Esophagus muscularis mucosa (tissue), 4 donors: ENCODE data around the gene PACRG. TPM values are rescaled to one million over a fixed set of nuclear protein-coding genes. Genes with fewer than 3 reads are reported as not detected.

Source experiments
- DNase-seq: peaks from one replicate; pipeline ENCODE4 v3.0.0-alpha.2; 2017; ENCODE audit errors: extremely low spot score
- H3K27ac ChIP-seq, 4 donors: fragments of 200-600 bp; sonication (generic); replicated peaks in 1 of 4; 1 replicate in 3 of 4; 2 replicates in 1 of 4; pipeline ENCODE4 v1.5.1; 2016 to 2019; ENCODE audit warnings: mild to moderate bottlenecking in 1 of 4
- H3K27me3 ChIP-seq, 4 donors: fragments of 200-600 bp; sonication (generic); one replicate each; pipeline versions ENCODE4 v1.5.1 to v1.6.0; 2016 to 2019
- H3K36me3 ChIP-seq, 4 donors: fragments of 200-600 bp; sonication (generic); one replicate each; pipeline ENCODE4 v1.5.1; 2016 to 2019
- H3K4me1 ChIP-seq, 4 donors: fragments of 200-600 bp; sonication (generic); one replicate each; pipeline ENCODE4 v1.5.1; 2016 to 2019
- H3K4me3 ChIP-seq, 4 donors: fragments of 200-600 bp; sonication (generic); 1 replicate in 2 of 4; 2 replicates in 2 of 4; pipeline ENCODE4 v1.5.1; 2016 to 2019; ENCODE audit warnings: mild to moderate bottlenecking in 4 of 4, moderate library complexity in 1 of 4
- H3K9me3 ChIP-seq, 4 donors: fragments of 200-600 bp; sonication (generic); 1 replicate in 3 of 4; 2 replicates in 1 of 4; pipeline ENCODE4 v1.5.1; 2016 to 2019
- EP300 ChIP-seq: sonication (generic); formaldehyde crosslinking; IDR thresholded peaks from one replicate; pipeline ENCODE4 v1.6.1; 2017; ENCODE audit warnings: antibody characterized with exemption
- POLR2A ChIP-seq: fragments of 450-650 bp; IDR thresholded peaks from one replicate; pipeline ENCODE4 v1.6.1; 2017; ENCODE audit warnings: antibody characterized with exemption, moderate library complexity, mild to moderate bottlenecking, low read depth
- POLR2AphosphoS5 ChIP-seq, 2 donors: sonication (generic); formaldehyde crosslinking; IDR thresholded peaks; one replicate each; pipeline ENCODE4 v1.6.1; 2017; ENCODE audit warnings: antibody characterized with exemption in 2 of 2
- WGBS: methylation state at CpG from one replicate; pipeline ENCODE4 v1.1.5; 2018; 5-methylcytosine and 5-hydroxymethylcytosine counted together
- intact Hi-C: fragments of 100-400 bp; cut with DNase I; formaldehyde crosslinking; loops from one replicate; pipeline ENCODE4 v1.15.1; 2023
- total RNA-seq, 4 donors: library from RNA; depleted of rRNA; stranded (reverse); fragments of >200 nt; gene quantifications; one replicate each; pipeline versions ENCODE4 v1.1.0 to v1.2.1, GENCODE V29; 2016
- TF ChIP-seq, protein P1 (sequence below), 3 experiments: fragments of 200-600 bp in 2 of 3; fragments of 450-650 bp in 1 of 3; sonication (generic) in 2 of 3; IDR thresholded peaks; one replicate each; pipeline ENCODE4 v1.5.1; 2017 to 2019; ENCODE audit warnings: antibody characterized with exemption in 3 of 3, mild to moderate bottlenecking in 2 of 3, moderate library complexity in 1 of 3

Gene PACRG
- total RNA-seq, 4 donors from 2014 or later: 1.3 to 3.5 (median 1.8) TPM; not detected in 1

DNA sequence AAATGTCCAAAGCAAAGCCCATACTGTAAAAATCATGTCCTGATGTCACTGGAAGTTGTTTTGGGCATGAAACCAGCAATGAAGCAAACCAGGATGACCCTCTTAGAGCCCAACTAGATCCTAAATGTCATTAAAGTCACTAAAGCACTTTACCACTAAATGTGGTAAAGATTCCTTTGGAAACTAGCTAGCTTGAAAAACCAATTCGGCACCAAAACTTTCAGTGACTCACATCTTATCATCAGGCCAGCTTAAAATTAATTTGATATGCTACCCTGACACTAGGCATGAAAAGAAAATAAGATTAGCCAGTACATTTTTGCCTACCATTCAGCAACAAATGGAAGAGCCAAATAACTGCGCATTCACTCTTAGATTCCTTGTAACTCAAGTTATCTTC, 145.8 kb downstream of the PACRG start:
- Histone ChIP-seq H3K9me3 (no peaks in the 10 kb centered on the region), H3K4me3 (no peak overlapping the region), H3K36me3 (no peaks in the 10 kb centered on the region), H3K27me3 (no peaks in the 10 kb centered on the region), H3K27ac (no peak overlapping the region), H3K4me1 (no peaks in the 10 kb centered on the region)
- intact Hi-C loops: no loop called here
- no peak for TF ChIP-seq POLR2AphosphoS5 (IDR thresholded peaks at IDR 0.05)
- TF ChIP-seq, protein P1, sequence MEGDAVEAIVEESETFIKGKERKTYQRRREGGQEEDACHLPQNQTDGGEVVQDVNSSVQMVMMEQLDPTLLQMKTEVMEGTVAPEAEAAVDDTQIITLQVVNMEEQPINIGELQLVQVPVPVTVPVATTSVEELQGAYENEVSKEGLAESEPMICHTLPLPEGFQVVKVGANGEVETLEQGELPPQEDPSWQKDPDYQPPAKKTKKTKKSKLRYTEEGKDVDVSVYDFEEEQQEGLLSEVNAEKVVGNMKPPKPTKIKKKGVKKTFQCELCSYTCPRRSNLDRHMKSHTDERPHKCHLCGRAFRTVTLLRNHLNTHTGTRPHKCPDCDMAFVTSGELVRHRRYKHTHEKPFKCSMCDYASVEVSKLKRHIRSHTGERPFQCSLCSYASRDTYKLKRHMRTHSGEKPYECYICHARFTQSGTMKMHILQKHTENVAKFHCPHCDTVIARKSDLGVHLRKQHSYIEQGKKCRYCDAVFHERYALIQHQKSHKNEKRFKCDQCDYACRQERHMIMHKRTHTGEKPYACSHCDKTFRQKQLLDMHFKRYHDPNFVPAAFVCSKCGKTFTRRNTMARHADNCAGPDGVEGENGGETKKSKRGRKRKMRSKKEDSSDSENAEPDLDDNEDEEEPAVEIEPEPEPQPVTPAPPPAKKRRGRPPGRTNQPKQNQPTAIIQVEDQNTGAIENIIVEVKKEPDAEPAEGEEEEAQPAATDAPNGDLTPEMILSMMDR (IDR thresholded peaks at IDR 0.05): no peak
- no peak for TF ChIP-seq EP300
- no peak for TF ChIP-seq POLR2A
- DNase-seq: no peak
- WGBS: 98% methylated on average over 2 of the region's 2 CpGs

DNA sequence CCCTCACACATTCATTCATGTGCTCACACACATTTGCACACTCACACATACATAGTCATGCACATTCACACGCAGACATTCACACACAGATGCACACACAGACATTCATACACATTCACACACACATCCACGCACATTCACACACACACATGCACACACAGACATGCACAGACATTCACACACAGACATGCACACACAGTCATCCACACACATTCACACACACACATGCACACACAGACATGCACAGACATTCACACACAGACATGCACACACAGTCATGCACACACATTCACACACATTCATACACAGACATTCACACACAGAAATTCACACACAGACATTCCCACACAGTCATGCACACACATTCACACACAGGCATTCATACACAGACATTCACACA, 147.3 kb downstream of the PACRG start:
- Histone ChIP-seq H3K27ac (no peak overlapping the region), H3K4me1 (no peaks in the 10 kb centered on the region), H3K27me3 (no peaks in the 10 kb centered on the region), H3K36me3 (no peaks in the 10 kb centered on the region), H3K9me3 (no peaks in the 10 kb centered on the region), H3K4me3 (no peak overlapping the region)
- WGBS: 94% methylated on average over 2 of the region's 2 CpGs
- intact Hi-C loops: no loop called here
- DNase-seq: no peak
- TF ChIP-seq POLR2AphosphoS5 (IDR thresholded peaks at IDR 0.05) (no peak), POLR2A (no peak), EP300 (no peak)
- TF ChIP-seq, protein P1 (IDR thresholded peaks at IDR 0.05): no peak

DNA sequence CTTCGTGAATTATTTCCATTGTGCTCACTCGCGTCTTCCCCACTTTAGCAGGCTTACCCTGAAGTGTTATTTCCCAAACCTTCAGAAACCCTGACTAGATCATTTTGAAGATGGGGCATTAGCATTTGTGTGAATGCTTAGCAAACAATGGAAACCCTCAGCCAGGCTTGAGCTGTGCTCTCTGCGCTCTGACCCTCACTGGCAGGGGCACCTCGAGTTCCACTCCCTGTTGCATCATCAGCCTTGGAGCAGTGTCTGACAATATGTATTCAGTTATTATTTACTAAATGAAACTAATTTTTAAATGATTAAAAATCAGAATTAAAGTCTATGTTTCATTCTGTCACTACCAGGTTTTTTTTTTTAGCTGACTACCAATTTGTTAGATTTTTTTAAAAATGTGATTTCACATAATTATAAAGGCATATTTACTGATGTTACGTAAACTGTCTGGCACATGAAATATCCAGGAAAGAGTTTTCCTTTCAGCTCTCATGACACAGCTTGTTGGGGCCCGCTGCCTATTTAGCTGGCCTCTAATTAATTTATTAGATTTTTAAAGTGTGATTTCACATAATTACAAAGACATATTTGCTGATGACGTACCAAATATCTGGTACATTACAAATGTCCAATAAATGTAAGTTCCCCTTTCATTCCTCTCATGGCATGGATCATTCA, 155.2 kb downstream of the PACRG start:
- DNase-seq: no peak
- Histone ChIP-seq H3K36me3 (no peaks in the 10 kb centered on the region), H3K9me3 (no peaks in the 10 kb centered on the region), H3K4me3 (no peak overlapping the region), H3K27me3 (no peaks in the 10 kb centered on the region), H3K27ac (no peak overlapping the region), H3K4me1 (no peaks in the 10 kb centered on the region)
- TF ChIP-seq POLR2A (no peak), EP300 (no peak), POLR2AphosphoS5 (IDR thresholded peaks at IDR 0.05) (no peak)
- TF ChIP-seq, protein P1 (IDR thresholded peaks at IDR 0.05): no peak
- 86% methylated on average over 8 of the region's 8 CpGs for WGBS
- intact Hi-C loops: no loop called here

DNA sequence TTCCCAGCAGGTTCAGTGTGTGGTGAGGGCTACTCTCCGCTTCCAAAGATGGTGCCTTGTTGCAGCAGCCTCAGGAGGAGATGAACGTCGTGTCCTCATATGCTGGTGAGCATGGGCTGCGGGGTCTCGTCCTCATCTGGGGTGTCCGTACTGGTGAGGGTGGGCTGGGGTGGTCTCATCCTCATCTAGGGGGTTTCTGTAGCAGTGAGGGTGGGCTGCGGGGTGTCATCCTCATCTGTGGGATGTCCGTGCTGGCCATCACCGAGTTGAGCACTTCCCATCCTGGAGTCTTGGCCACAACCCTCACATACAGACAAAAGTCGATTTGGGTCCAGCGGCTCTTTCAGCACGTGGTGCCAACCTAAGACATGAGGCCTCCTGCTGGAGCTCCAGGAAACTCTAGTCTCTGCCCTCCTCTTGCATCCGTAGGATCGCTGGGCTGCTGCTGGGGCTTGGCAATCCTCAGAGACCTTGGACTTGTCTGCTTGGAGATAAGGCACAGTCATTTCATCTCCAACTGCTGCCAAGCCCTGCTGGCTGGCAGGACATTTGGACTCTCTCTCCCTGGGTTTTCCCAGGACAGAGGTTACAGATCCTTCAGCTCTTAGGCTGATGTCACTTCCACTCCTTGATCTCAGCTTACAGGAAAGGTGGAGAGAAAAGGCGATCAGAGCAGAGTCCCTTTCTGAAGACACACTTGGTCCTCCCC, 160.4 kb downstream of the PACRG start:
- Histone ChIP-seq H3K27me3 (no peaks in the 10 kb centered on the region), H3K27ac (no peak overlapping the region), H3K9me3 (no peaks in the 10 kb centered on the region), H3K4me1 (no peaks in the 10 kb centered on the region), H3K4me3 (no peak overlapping the region), H3K36me3 (no peaks in the 10 kb centered on the region)
- DNase-seq: no peak
- intact Hi-C loops: no loop called here
- TF ChIP-seq, protein P1 (IDR thresholded peaks at IDR 0.05): no peak
- TF ChIP-seq POLR2AphosphoS5 (IDR thresholded peaks at IDR 0.05) (no peak), POLR2A (no peak), EP300 (no peak)
- WGBS: 85% methylated on average over 12 of the region's 15 CpGs
